ENCODE results near the gene HPX. TPM values are rescaled to one million over a fixed set of nuclear protein-coding genes. Genes with fewer than 3 reads are reported as not detected.

Gene HPX
- polyA plus RNA-seq, 3 donors = 0.40 TPM; not detected in 2

DNA sequence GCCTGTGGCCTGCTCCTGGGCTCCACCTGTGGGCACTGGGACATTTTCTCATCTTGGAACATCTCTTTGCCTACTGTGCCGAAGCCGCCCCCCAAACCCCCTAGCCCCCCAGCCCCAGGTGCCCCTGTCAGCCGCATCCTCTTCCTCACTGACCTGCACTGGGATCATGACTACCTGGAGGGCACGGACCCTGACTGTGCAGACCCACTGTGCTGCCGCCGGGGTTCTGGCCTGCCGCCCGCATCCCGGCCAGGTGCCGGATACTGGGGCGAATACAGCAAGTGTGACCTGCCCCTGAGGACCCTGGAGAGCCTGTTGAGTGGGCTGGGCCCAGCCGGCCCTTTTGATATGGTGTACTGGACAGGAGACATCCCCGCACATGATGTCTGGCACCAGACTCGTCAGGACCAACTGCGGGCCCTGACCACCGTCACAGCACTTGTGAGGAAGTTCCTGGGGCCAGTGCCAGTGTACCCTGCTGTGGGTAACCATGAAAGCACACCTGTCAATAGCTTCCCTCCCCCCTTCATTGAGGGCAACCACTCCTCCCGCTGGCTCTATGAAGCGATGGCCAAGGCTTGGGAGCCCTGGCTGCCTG, 49.2 kb downstream of the HPX start:
- Mint-ChIP-seq H3K4me1 (peaks cover 32% of the 10 kb centered on the region), H3K27ac (peak overlapping the region in 5 of 7 donors; percentile 46 to 95 (median 89)), H3K27me3 (ENCODE audit: low read depth in 3 of 3) (peaks cover 0 to 2% (median 1%) of the 10 kb centered on the region in 3 donors), H3K4me3 (peak overlapping the region in 1 of 2 donors; percentile 87), H3K36me3 (peaks cover 24 to 36% of the 10 kb centered on the region in 2 donors), H3K9me3 (peaks cover 0 to 2% (median 0%) of the 10 kb centered on the region in 7 donors)
- Histone ChIP-seq H3K36me3 (replicated peaks in 1 of 2; ENCODE audit: control insufficient read depth in 1 of 2, insufficient read depth in 2 of 2, low read length in 2 of 2) (peaks cover 8 to 22% of the 10 kb centered on the region in 2 donors), H3K9me3 (replicated peaks in 1 of 2; ENCODE audit: control insufficient read depth in 1 of 2, insufficient read depth in 1 of 2, low read length in 2 of 2) (no peaks in the 10 kb centered on the region), H3K9ac (ENCODE audit: insufficient read depth, low read length, poor library complexity, severe bottlenecking) (no peak overlapping the region), H2AFZ (ENCODE audit: insufficient read depth, low read depth, low read length, poor library complexity, severe bottlenecking) (no peak overlapping the region), H3K4me1 (ENCODE audit: control insufficient read depth in 1 of 2, insufficient read depth in 2 of 2, low read length in 2 of 2) (peaks cover 15 to 19% of the 10 kb centered on the region in 2 donors), H3K4me3 (replicated peaks in 1 of 3; ENCODE audit: low read depth in 2 of 3, low read length in 3 of 3) (peak overlapping the region in 1 of 3 experiments; percentile 91), H3K27ac (ENCODE audit: low read depth in 1 of 2, low read length in 2 of 2) (peak overlapping the region in 1 of 2 donors; percentile 93), H3K27me3 (ENCODE audit: control insufficient read depth in 2 of 2, insufficient read depth in 2 of 2, low read length in 2 of 2) (no peaks in the 10 kb centered on the region), H3K79me2 (ENCODE audit: insufficient read depth, low read length) (peaks cover 10% of the 10 kb centered on the region), H4K20me1 (ENCODE audit: insufficient read depth, low read length) (no peaks in the 10 kb centered on the region), H3K4me2 (replicated peaks; ENCODE audit: extremely low read depth, low read length, poor library complexity, severe bottlenecking) (peak overlapping the region; percentile 94)
- intact Hi-C loops (cut with micrococcal nuclease) = loop anchor here in 1 of 2 donors (2.0 to 5.0 kb wide), 2 partner anchors 89 to 221 kb away; partner anchors contain the start of genes ARFIP2, TAF10 and TIMM10B
- TF ChIP-seq, protein P1, sequence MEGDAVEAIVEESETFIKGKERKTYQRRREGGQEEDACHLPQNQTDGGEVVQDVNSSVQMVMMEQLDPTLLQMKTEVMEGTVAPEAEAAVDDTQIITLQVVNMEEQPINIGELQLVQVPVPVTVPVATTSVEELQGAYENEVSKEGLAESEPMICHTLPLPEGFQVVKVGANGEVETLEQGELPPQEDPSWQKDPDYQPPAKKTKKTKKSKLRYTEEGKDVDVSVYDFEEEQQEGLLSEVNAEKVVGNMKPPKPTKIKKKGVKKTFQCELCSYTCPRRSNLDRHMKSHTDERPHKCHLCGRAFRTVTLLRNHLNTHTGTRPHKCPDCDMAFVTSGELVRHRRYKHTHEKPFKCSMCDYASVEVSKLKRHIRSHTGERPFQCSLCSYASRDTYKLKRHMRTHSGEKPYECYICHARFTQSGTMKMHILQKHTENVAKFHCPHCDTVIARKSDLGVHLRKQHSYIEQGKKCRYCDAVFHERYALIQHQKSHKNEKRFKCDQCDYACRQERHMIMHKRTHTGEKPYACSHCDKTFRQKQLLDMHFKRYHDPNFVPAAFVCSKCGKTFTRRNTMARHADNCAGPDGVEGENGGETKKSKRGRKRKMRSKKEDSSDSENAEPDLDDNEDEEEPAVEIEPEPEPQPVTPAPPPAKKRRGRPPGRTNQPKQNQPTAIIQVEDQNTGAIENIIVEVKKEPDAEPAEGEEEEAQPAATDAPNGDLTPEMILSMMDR (IDR thresholded peaks at IDR 0.05) = no peak
- no peak for DNase-seq
- WGBS (ENCODE audit: insufficient coverage) = 91% methylated on average over 14 of the region's 18 CpGs

DNA sequence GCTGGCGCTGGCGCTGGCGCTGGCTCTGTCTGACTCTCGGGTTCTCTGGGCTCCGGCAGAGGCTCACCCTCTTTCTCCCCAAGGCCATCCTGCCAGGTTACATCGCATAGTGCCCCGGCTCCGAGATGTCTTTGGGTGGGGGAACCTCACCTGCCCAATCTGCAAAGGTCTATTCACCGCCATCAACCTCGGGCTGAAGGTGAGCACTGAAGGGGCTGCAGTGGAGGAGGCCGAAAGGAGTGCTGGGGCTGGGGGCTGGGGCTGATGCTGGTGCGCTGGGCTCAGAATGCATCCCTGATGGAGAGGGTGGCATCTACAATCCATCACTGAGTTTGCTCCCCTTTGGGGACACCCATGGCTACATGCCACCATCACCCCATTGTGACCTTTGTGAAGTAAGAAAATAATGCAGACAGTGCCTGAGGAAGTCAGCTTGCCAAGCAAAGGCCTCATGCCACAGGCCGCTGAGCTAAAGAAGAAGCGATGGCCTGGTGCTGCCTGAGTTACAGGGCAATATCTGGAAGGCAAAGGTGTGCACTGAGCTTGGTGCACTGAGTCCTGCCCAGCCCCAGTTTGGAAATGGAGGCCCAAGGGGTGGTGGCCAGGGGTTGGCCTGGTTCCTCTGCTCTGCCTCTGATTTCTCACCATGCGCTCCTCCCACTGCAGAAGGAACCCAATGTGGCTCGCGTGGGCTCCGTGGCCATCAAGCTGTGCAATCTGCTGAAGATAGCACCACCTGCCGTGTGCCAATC, 49.9 kb downstream of the HPX start:
- H3K4me2 ChIP-seq (replicated peaks; ENCODE audit: extremely low read depth, low read length, poor library complexity, severe bottlenecking) = peak overlapping the region; percentile 94
- H3K9ac ChIP-seq (ENCODE audit: insufficient read depth, low read length, poor library complexity, severe bottlenecking) = peak overlapping the region; percentile 90
- 32% methylated on average over 11 of the region's 19 CpGs for WGBS (ENCODE audit: insufficient coverage)
- Mint-ChIP-seq H3K4me3 (peak overlapping the region; percentile 87 to 88), H3K27ac (peak overlapping the region; percentile 89 to 97 (median 95)), H3K9me3 (peaks cover 0 to 2% (median 0%) of the 10 kb centered on the region in 7 donors), H3K36me3 (peaks cover 24 to 36% of the 10 kb centered on the region in 2 donors), H3K4me1 (peaks cover 32% of the 10 kb centered on the region), H3K27me3 (ENCODE audit: low read depth in 3 of 3) (peaks cover 0 to 2% (median 0%) of the 10 kb centered on the region in 3 donors)
- no peaks in the 10 kb centered on the region for H4K20me1 ChIP-seq (ENCODE audit: insufficient read depth, low read length)
- peaks cover 15 to 19% of the 10 kb centered on the region in 2 donors for H3K4me1 ChIP-seq (ENCODE audit: control insufficient read depth in 1 of 2, insufficient read depth in 2 of 2, low read length in 2 of 2)
- no peaks in the 10 kb centered on the region for H3K9me3 ChIP-seq (replicated peaks in 1 of 2; ENCODE audit: control insufficient read depth in 1 of 2, insufficient read depth in 1 of 2, low read length in 2 of 2)
- H3K4me3 ChIP-seq (replicated peaks in 1 of 3; ENCODE audit: low read depth in 2 of 3, low read length in 3 of 3) = peak overlapping the region; percentile 62 to 91 (median 70)
- H3K27me3 ChIP-seq (ENCODE audit: control insufficient read depth in 2 of 2, insufficient read depth in 2 of 2, low read length in 2 of 2) = no peaks in the 10 kb centered on the region
- TF ChIP-seq, protein P1 (IDR thresholded peaks at IDR 0.05) = no peak
- peak; percentile 9 to 18 (median 15) for DNase-seq
- H2AFZ ChIP-seq (ENCODE audit: insufficient read depth, low read depth, low read length, poor library complexity, severe bottlenecking) = peak overlapping the region; percentile 93
- H3K36me3 ChIP-seq (replicated peaks in 1 of 2; ENCODE audit: control insufficient read depth in 1 of 2, insufficient read depth in 2 of 2, low read length in 2 of 2) = peaks cover 8 to 22% of the 10 kb centered on the region in 2 donors
- intact Hi-C loops (cut with micrococcal nuclease) = loop anchor here in 1 of 2 donors (2.0 to 5.0 kb wide), 2 partner anchors 90 to 221 kb away; partner anchors contain the start of genes ARFIP2, TAF10 and TIMM10B
- H3K27ac ChIP-seq (ENCODE audit: low read depth in 1 of 2, low read length in 2 of 2) = peak overlapping the region; percentile 76 to 93
- H3K79me2 ChIP-seq (ENCODE audit: insufficient read depth, low read length) = peaks cover 10% of the 10 kb centered on the region

Measured in CD14-positive monocyte (primary cell).